GM19238 (cell line): Measurements from ENCODE around the gene SPATA20.
A peak's percentile ranks its signal among the peaks of the same experiment; 100 is the strongest.

Source experiments
- DNase-seq: peaks from one replicate; pipeline ENCODE4 v3.0.0; 2011; ENCODE audit warnings: low spot score; ENCODE audit not compliant: insufficient read length

Gene SPATA20

GRCh38 chr17:50547035-50547735 lies at the start of gene SPATA20:
TSS of gene SPATA20 (plus strand) at chr17:50547174. CDS start at chr17:50547209, 35 bp downstream.
- peak; percentile 82 for DNase-seq

GRCh38 chr17:50498021-50498874 lies 48.7 kb upstream of the SPATA20 start:
- DNase-seq, result no peak

GRCh38 chr17:50499270-50499669 lies 47.7 kb upstream of the SPATA20 start:
- no peak for DNase-seq

- no peak for DNase-seq
These were observed 47.3 kb upstream of the SPATA20 start for GRCh38 chr17:50499721-50500120.

GRCh38 chr17:50501054-50501453 lies 45.9 kb upstream of the SPATA20 start:
- no peak for DNase-seq

GRCh38 chr17:50502301-50502990 lies 44.5 kb upstream of the SPATA20 start:
- no peak for DNase-seq

GRCh38 chr17:50505591-50506130 lies 41.3 kb upstream of the SPATA20 start:
- no peak for DNase-seq

- DNase-seq, result no peak
These were observed 40.7 kb upstream of the SPATA20 start for GRCh38 chr17:50506298-50506697.

GRCh38 chr17:50507871-50508572 lies 39.0 kb upstream of the SPATA20 start, which contains the start of gene MYCBPAP:
TSS of gene MYCBPAP (plus strand) at chr17:50508439. CDS start at chr17:50508675, 236 bp downstream.
- DNase-seq, result peak; percentile 48

GRCh38 chr17:50508573-50509460 lies 38.2 kb upstream of the SPATA20 start:
- no peak for DNase-seq

GRCh38 chr17:50511058-50511457 lies 35.9 kb upstream of the SPATA20 start:
- peak; percentile 83 for DNase-seq

- DNase-seq, result no peak
These were observed 33.5 kb upstream of the SPATA20 start for GRCh38 chr17:50513495-50513894.

- DNase-seq, result no peak
These were observed 32.6 kb upstream of the SPATA20 start for GRCh38 chr17:50514388-50514787.

- no peak for DNase-seq
These were observed 31.9 kb upstream of the SPATA20 start for GRCh38 chr17:50514936-50515702.

GRCh38 chr17:50517011-50517410 lies 30.0 kb upstream of the SPATA20 start:
- DNase-seq, result no peak

GRCh38 chr17:50517504-50518383 lies 29.2 kb upstream of the SPATA20 start:
- DNase-seq, result no peak

GRCh38 chr17:50518384-50519023 lies 28.5 kb upstream of the SPATA20 start:
- DNase-seq, result no peak
